ENCODE measurements around the gene SLC1A5.
"Not testable (repeated sequence)": the region's sequence is repeated elsewhere in the genome, so short reads cannot be mapped to it uniquely, and the experiment has no call there.

The SLC1A5 gene

GRCh38 chr19:46766569-46767317 is 21.7 kb downstream of the SLC1A5 start:
- peak; percentile 64 for DNase-seq

GRCh38 chr19:46764817-46765291 is 23.5 kb downstream of the SLC1A5 start:
- no peak for DNase-seq

GRCh38 chr19:46762245-46762890 is 26.0 kb downstream of the SLC1A5 start:
- DNase-seq: no peak

- no peak for DNase-seq
These were observed 27.0 kb downstream of the SLC1A5 start for GRCh38 chr19:46761418-46761831.

GRCh38 chr19:46760897-46761296 is 27.5 kb downstream of the SLC1A5 start:
- not testable (repeated sequence) for DNase-seq

GRCh38 chr19:46760363-46760762 is 28.0 kb downstream of the SLC1A5 start:
- DNase-seq: no peak

GRCh38 chr19:46759817-46760333 is 28.5 kb downstream of the SLC1A5 start:
- DNase-seq: no peak

GRCh38 chr19:46759206-46759605 is 29.2 kb downstream of the SLC1A5 start:
- DNase-seq: no peak

- no peak for DNase-seq
These were observed 31.9 kb downstream of the SLC1A5 start for GRCh38 chr19:46756544-46756888.

GRCh38 chr19:46755853-46756543 is 32.4 kb downstream of the SLC1A5 start:
- DNase-seq: no peak

- DNase-seq: no peak
These were observed 33.1 kb downstream of the SLC1A5 start for GRCh38 chr19:46755077-46755852.

GRCh38 chr19:46753420-46754155 is 34.8 kb downstream of the SLC1A5 start:
- DNase-seq: peak; percentile 50

- DNase-seq: peak; percentile 24
These were observed 39.9 kb downstream of the SLC1A5 start for GRCh38 chr19:46748325-46749109.

GRCh38 chr19:46746281-46747057 is 41.9 kb downstream of the SLC1A5 start, which contains the start of gene STRN4:
Gene STRN4 (minus strand): TSS chr19:46746450. CDS start chr19:46746430, 20 bp downstream.
- peak; percentile 77 for DNase-seq

- DNase-seq: peak; percentile 37
These were observed 42.7 kb downstream of the SLC1A5 start, which contains the start of gene FKRP for GRCh38 chr19:46745521-46746280. Gene FKRP (plus strand): TSS chr19:46746057. CDS start chr19:46755451, 9,394 bp downstream.

GRCh38 chr19:46745030-46745429 is 43.4 kb downstream of the SLC1A5 start:
- DNase-seq: no peak

GRCh38 chr19:46744005-46744691 is 44.2 kb downstream of the SLC1A5 start:
- DNase-seq: no peak

- no peak for DNase-seq
These were observed 45.4 kb downstream of the SLC1A5 start for GRCh38 chr19:46742926-46743480.

All from NCI-H146 (cell line).